ENCODE data around the gene SSBP1.
A peak's percentile ranks its signal among the peaks of the same experiment; 100 is the strongest.
"Not testable (repeated sequence)": the region's sequence is repeated elsewhere in the genome, so short reads cannot be mapped to it uniquely, and the experiment has no call there.

The SSBP1 gene

DNA sequence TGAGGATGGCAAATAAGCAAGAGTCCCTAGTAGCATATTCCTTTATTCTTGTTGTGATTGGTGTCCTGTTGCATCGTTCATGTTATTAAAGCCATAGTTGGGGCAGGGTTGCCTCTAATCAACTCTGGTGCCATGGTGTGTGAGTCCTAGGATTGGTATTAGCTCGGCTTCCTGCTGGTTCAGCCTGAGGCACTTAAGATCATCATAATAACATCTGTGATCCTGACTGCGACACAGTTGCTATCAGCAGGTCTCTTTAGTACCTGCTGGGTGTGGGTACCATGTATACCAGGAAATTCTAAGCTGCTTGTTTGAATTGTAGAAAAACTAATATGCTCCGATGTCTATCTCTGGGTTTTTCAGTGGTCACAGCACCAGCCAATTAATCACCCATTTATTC lies 28.4 kb upstream of the SSBP1 start:
- DNase-seq, result no peak

DNA sequence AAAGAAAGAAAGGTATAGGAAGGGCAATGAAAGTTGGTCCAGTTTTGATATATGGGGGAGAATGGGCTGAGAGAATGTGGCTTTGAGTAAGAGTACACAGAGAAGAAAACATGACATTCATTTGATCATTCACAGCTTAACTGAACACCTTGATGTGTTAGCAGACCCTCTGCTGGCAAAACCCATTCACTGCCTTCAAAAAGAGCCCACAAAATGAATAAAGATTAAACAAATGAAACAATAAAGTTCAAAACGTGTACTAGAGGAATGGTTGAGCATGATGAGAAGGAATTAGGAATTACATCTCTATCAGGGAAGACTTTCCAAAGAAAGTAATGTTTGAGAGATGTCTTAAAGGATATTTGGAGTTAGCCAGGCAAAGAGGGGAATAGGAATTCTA lies 27.9 kb upstream of the SSBP1 start:
- DNase-seq, result no peak

DNA sequence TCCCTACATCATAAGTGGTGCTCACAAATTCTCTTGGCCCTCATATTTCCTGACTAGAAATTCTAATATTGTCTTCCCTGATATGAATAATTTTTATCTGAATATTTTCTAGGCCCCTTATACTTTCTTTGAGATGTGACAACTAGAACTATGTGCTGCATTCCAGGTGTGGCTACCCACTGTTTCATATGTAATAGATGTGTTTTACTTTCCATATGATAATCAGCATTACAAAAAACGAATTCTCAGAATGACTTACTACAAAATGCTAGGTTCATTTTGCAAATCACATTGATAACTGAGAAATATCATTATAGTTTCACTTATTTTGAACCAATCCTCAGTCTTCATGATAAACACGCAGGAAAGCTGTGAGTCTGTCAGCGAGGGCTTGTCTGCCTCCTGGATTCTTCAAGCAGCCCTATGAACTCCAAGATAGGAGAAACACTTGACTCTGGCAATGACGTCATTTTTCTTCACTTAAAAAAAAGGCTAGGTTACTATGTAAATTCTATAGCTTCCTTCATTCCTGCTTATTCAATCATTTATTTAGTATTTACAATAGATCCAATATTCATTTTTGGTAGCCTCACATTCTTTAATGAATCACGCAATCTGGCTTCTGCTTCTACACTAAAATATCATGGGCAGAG lies 25.4 kb upstream of the SSBP1 start:
- no peak for DNase-seq

DNA sequence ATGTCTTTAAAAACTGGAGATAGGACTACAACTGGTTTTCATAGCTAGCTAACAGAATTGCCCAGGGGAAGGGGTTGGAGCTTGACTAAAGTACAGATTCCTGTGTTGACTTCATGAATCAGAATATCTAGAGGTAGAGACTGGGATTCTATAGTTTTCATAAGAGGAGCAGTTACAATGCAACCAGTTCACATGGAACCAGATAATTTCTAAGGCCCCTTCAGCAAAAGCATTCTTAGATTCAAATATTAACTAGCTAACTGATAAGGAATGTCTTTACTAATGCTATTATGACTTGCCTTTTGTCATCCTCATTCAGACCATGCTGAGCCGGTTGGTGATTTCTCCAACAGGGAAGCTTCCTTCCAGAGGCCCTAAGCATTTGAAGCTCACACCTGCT lies 24.3 kb upstream of the SSBP1 start:
- no peak for DNase-seq

DNA sequence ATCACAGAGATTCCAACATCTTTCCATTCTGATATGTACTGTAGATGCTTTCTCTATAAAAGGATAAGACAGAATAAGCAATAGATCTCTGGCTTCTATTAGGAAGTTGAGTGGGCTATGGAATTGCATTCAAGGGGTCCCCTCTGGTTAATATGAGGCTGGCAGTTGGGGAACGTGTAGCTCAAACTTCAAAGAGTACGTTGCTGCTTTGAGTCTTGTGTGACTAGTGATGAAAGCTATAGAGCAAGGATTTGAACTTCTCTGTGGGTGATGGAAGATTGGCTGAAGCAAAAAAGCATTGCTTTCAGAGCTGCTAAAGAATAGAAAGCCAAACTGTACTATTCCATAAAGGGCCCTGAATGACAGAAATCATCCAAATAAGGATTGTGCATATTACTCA lies 23.6 kb upstream of the SSBP1 start:
- no peak for DNase-seq

DNA sequence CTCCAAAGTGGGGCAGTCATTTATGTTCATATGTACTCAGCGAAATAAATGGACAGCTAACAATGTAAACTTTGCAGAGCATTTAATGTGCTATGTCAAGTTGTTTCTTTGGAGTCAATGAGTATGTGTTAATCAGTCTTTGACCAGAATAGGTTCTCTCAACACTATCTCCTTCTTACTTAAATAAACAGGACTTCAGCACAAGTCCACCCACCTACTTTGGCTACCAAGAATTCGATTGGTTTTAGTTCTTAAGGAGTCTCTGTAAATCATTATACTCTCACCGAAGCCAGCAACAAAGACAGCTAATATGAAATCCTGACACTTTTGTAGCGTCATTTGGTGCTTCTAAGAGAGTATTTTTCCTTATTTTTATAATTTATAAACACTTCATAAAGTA lies 23.1 kb upstream of the SSBP1 start:
- DNase-seq, result no peak

DNA sequence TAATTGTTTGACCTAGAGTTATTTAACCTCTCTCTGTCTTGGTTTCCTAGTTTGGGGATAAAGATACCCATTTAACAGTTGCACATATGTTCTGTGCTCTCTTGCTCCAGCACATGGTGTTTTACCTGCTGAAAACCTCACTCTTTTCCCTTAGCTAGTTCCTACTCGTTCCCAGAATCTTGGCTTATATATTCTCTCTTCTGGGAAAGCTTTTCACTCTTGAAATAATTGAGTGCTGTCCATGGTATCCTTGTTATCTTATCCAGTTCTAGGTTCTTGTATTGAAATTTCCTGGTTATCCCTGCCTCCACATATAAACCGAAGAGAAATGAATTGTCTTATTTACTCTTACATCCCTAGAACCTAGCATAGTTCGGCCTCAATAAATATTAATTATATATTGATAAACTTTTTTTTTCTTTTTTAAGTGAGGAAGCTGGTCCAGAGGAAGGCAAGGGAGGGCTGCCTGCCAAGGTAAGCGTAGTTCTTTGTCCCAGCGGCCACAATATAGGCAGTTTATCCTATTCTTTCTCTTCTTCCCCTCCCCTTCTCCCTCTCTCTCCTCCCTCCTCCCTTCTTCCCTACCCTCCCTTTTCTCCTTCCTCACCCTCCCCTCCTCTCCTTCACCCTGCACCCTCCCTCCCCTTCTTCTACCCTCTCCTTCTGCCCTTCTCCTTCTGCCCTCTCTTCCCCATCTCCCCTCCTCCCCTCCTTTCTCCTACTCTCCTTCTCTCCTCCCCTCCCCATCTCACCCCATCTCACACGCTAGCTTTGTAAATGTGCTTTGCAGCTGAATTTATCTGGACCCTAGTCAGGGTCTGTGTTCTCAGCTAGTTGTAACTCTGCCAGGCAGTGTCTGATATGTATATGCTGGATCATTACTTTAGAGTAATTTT lies 22.1 kb upstream of the SSBP1 start:
- DNase-seq, result no peak

DNA sequence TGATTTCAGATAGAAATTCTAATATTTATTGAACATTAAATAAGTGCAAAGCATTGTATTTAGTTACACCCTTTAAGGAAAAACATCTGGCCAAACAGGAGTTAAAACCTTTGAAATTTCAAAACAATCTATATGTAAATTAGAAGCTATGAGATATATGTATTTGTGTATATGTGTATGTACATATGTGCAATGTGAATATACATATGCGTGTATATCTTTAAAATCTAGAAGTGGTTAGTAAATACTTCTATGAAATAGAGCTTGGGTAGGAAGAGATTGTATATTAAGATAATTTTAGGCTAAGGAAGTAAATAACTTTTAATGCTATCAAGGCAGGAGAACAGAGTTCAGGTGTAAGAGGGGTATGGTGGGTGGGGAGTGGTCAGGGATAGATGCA lies 20.7 kb upstream of the SSBP1 start:
- no peak for DNase-seq

DNA sequence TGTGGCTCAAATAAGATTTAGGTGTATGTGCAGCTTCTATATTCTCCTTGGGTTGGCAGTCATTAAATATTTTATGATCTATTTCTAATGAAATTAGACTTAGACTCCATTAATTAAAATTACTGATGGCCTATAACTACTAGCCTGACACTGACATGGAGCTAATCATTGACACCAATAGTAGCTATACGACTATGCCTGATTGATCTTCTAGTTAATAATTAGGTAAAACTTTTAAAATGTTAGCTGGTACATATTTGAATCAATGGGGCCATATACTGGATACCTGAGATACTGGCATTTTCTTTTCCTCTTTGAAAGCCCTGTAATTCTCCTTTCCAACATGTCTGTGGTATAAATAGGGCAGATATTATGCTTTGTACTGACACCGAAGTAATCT lies 15.6 kb upstream of the SSBP1 start:
- DNase-seq, result no peak

DNA sequence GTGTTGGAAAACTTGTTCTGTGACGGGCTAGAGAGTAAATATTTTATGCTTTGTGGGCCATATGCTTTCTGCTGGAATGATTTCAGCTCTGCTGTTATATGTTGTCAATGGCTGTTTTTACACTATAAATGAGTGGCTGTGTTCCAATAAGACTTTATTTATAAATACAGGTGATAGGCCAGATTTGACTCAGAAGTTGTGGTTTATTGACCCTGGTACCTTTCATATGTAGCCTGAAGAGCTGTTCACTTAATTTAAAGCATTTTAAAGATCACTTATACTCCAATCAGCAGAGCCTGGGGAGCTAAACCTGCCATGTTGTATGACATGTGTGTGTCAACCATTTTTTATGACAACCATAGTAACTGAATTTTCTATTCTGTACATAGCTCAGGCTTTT lies 9.1 kb upstream of the SSBP1 start:
- no peak for DNase-seq

DNA sequence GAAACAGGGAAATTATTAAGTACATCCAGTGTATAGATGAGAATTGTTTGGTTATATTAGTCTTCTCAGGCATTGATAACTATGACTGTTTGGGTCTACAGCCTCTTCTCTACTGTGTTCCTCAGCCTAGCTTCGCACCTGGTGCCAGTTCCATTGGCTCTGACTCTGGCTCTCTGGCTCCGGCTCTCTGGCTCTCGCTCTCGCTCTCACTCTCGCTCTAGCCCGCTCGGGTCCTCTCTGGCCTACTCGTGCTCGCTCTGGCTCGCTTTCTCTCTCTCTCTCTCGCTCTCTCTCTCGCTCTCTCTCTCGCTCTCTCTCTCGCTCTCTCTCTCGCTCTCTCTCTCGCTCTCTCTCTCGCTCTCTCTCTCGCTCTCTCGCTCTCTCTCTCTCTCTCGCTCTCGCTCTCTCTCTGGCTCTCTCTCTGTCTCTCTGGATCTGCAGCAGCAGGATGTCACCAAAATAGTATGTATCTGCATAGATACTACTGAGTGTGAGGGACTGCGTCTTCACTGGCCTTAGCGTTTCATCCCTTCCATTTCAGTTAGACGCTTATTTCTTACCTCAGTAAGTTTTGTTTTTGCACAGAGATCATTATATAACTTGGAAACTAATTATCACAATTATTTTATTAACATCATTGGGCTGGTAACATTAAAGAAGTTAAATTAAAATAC lies 6.5 kb upstream of the SSBP1 start:
- DNase-seq, result no peak

DNA sequence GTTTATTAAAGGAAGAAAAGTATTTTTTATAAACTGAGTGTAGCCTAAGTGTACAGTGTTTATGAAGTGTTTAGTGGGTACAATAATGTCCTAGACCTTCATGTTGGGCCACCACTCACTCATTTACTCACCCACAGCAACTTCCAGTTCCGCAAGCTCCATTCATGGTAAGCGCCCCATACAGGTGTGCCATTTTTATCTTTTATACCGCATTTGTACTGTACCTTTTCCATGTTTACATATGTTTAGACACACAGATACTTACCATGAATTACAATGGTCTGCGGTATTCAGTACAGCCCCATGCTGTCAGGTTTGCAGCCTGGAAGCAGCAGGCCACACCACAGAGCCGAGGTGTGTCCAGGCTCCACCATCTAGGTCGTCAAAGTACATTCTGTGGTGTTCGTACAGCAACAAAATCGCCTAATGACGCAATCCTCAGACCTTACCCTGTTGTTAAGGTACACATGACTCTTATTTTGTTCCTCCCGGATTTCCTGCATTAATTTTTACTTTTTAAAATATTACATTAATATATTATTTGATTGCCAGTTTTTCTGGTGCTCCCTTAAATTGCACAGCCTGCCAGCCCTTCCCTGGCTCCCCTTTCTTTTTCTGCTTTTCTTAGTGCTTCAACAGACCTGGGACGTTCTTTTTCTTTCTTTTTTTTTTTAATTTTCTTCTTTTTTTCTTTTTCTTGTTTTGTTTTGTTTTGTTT lies 881 bp upstream of the SSBP1 start:
- DNase-seq, result peak; percentile 7

DNA sequence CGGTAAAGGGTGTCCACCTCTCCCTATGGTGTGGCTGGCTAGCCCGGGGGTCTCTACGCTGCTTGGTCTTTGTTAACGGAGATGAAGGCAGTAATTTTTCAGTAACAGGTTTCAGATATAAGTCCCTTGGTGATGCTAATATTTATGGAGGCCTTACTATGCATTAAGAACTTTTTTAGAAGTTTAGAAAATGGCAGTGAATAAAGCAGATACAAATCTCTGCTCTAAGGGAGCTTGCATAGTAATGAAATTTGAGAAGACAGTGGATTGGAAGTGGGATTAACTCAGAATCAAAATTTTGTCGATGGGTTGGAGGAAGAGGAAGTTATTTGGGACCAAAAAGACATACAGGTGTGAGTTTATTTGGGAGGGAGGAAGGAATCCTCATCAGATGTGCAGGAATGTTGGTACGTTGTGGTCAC lies 445 bp downstream of the SSBP1 start:
- DNase-seq, result no peak

DNA sequence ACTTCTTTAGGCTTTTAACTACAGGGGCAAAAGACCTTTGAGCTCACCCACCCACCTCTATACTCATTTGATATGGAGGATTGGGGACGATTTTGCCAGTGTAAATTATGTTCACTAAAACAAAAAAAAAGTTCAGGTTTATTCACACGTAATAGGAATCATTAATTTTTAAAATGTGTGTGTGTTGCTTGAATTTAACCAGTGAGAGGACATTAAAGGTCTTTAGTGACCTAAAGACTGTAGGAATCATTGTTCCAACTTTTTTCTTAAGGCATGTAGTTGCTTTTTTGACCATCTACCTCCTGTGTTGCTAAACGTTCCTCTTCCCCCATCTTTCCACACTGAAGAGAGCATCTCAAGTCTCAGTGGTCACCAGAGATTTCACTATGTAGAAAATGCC lies 1.1 kb downstream of the SSBP1 start:
- no peak for DNase-seq

DNA sequence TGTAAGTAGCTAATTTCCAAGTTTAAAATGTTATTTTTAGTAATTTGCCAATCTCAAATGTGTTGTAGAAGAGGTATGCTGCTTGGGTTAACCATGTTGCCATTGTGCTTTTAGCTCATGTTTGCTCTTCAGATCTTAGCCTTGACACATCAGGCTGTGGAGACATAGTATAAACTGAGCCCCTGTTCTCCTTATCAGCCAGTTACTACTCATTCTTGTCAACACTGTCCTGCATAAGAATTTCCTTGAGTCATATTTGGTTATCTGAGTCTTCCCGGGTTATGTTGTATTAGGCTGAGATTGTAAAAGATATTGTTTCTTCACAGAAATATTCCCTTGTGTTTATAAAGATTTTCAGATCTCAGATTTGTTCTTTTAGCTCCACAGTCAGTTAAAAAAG lies 4.1 kb downstream of the SSBP1 start:
- no peak for DNase-seq

DNA sequence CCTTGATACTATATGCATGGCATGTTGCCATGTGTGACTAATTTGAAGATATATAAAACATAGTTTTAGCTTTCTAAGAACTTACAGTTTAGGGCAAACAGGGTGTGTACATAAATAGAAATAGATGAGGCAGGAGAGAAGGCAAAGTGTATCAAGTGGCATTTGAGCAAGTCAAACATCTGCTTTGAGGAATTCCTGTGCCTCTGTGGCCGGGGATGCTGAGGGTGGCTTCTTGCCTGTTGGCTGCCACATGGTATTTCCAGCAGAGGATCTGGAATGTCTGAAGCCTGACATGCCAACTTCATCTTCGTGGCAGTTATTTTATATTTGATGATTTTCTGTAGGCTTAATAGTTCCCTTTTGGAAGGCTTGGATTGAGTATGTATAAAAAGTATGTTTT lies 6.0 kb downstream of the SSBP1 start:
- no peak for DNase-seq

DNA sequence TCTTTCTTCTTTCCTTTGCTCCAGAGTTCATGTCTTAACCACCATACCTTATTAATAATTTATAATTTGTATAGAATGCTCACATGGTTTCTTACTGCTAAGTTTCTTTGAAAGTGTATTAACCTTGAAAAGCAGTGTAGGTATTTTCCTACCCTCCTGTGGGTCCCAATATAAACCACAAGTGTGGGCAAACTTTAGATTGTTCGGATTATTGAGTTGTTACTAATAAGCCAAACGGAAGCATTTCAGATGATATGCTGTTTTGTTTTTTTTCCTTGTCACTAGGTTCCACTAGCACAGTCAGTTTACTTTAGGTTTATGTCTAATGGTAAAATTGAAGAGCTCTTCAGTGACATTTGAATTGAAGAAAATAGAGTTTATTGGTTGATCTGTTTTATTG lies 10.2 kb downstream of the SSBP1 start:
- no peak for DNase-seq

DNA sequence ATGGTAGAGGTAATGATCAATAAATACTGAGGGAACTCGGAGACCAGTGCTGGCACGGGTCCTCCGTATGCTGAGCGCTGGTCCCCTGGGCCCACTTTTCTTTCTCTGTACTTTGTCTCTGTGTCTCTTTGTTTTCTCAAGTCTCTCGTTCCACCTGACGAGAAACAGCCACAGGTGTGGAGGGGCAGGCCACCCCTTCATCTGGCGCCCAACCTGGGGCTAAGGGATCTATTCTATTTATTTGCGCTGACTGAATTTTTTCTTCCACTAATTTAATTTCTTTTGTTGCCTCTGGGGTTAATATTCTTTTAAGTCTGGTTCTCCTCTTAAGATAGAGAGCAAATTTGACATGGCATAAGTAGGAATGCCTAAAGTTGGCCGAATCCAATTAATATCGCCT lies 13.7 kb downstream of the SSBP1 start:
- DNase-seq, result not testable (repeated sequence)

DNA sequence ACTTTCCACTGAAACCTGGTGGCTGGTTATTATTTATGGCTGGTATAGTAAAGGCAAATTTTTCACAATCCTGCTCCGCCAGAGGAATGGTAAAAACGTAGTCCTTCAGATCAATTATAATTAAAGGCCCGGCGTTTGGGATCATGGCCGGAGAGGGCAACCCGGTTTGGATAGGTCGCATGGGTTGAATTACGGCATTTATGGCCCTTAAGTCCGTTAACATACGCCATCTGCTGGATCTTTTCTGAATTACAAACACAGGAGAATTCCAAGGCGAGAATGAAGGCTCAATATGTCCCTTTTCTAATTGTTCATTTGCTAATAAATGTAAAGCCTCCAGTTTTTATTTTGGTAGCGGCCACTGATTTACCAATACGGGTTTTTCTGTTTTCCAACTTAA lies 14.5 kb downstream of the SSBP1 start:
- no peak for DNase-seq

DNA sequence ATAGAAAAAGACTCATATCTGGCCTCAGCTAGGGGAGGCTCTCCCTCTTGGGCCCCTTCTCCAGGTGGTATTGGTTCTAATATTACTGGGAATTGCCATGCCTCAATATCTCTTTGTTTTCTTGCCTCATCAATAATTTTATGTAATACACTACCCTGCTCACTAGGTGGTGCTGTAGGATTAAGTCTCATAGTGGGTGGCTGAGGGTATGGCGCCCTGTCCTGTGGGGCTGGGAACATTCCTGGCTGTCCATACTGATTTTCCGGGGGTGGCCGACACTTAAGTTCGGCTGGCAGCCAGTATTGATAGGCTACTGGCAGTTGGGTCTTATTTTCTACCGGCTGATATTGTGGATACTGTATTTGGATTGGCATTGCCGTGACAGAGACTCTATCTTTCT lies 16.8 kb downstream of the SSBP1 start:
- peak; percentile 34 for DNase-seq

DNA sequence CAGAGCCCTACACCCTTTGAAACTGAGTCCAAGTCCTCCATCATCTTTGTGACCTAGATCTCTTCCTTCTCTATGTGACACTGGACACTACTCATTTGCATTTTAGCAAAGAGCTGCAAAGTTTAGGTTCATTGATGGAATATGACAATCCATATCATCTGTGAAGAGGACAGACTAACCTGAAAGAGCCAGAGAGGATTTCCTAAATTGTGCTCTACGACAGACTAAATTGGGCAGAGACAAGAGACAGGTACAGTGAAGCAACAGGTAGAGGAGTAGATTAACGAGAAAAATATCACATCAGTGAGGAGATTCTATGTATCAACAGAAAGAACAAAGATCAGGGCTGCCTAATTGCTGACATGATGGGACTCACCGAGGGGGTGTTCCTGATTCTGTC lies 25.6 kb downstream of the SSBP1 start, which contains the start of gene TAS2R3:
TAS2R3 (plus strand) TSS at position 301 of the 400 bp plus-strand sequence; CDS start at position 363, 62 bp downstream.
- no peak for DNase-seq

DNA sequence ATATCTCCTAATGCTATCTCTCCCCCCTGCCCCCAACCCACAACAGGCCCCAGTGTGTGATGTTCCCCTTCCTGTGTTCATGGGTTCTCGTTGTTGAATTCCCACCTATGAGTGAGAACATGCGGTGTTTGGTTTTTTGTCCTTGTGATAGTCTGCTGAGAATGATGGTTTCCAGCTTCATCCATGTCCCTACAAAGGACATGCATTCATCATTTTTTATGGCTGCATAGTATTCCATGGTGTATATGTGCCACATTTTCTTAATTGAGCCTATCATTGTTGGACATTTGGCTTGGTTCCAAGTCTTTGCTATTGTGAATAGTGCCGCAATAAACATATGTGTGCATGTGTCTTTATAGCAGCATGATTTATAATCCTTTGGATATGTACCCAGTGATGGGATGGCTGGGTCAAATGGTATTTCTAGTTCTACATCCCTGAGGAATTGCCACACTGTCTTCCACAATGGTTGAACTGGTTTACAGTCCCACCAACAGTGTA lies 32.0 kb downstream of the SSBP1 start:
- DNase-seq, result not testable (repeated sequence)

DNA sequence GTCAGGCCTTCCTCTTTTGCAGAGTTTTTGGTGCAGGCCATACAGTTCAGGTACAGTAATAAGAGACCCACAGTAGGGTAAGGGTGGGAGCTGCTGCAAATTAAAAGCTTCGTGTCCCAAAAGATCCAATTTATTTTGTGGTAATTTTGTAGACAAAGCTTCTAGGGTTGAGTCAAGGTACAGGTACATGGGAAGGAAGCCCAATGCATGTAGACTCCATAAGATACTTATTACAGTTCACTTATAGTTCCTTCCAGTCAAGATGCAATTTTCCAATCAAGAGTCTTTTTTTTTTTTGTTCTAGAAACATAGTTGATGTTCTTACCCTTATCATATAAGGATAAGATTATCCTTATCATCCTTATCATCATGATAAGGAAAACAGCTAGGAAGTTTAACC lies 38.2 kb downstream of the SSBP1 start, which contains the start of gene TAS2R4:
TAS2R4 (plus strand) TSS at position 301 of the 400 bp plus-strand sequence. CDS start 1,815 bp downstream, outside the sequence.
- no peak for DNase-seq
